GM20000 (cell line): ENCODE measurements around the gene DISP2.

ENCODE experiments used
- DNase-seq: peaks from one replicate; pipeline ENCODE4 v3.0.0; 2012; ENCODE audit warnings: low spot score
- TF ChIP-seq, protein P1 (sequence below): IDR thresholded peaks from 2 replicates; pipeline ENCODE4 v1.5.1; 2012; ENCODE audit warnings: mild to moderate bottlenecking, control low read depth; ENCODE audit errors: extremely low read depth, missing control alignments

The DISP2 gene

GRCh38 chr15:40357723-40358470, at the start of gene DISP2:
Gene DISP2 (plus strand): TSS chr15:40358219. CDS start chr15:40358322, 103 bp downstream.
- TF ChIP-seq, protein P1, sequence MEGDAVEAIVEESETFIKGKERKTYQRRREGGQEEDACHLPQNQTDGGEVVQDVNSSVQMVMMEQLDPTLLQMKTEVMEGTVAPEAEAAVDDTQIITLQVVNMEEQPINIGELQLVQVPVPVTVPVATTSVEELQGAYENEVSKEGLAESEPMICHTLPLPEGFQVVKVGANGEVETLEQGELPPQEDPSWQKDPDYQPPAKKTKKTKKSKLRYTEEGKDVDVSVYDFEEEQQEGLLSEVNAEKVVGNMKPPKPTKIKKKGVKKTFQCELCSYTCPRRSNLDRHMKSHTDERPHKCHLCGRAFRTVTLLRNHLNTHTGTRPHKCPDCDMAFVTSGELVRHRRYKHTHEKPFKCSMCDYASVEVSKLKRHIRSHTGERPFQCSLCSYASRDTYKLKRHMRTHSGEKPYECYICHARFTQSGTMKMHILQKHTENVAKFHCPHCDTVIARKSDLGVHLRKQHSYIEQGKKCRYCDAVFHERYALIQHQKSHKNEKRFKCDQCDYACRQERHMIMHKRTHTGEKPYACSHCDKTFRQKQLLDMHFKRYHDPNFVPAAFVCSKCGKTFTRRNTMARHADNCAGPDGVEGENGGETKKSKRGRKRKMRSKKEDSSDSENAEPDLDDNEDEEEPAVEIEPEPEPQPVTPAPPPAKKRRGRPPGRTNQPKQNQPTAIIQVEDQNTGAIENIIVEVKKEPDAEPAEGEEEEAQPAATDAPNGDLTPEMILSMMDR, result no peak
- DNase-seq, result peak; percentile 100

GRCh38 chr15:40309344-40309862, 48.6 kb upstream of the DISP2 start:
- TF ChIP-seq, protein P1, result no peak
- DNase-seq, result no peak

GRCh38 chr15:40310001-40310959, 47.7 kb upstream of the DISP2 start:
- DNase-seq, result peak; percentile 61
- TF ChIP-seq, protein P1, result peak; percentile 72

DNA sequence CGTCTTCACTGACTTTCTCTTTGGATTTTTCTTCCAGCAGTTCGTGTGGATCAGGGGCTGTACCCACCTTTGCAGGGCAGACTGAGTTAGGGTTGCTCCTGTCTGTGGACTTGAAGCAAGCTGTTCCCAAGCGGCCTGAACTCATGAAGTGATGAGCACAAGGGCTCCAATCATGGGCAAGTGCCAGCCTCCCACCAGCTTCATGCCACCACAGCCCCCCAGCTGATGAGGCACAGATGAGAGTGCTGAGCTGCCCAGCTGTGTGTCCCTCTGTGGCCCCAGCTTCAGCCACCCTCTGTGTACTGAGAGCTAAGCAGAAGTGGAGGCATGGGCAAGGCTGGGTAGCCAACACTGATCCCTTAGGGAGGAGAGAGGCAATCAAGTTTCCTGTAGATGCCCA, 47.0 kb upstream of the DISP2 start:
- TF ChIP-seq, protein P1, result no peak
- no peak for DNase-seq

- no peak for DNase-seq
- TF ChIP-seq, protein P1, result no peak
These were observed 45.5 kb upstream of the DISP2 start for GRCh38 chr15:40312370-40313158.

GRCh38 chr15:40313531-40314398, 44.3 kb upstream of the DISP2 start:
- no peak for DNase-seq
- TF ChIP-seq, protein P1, result no peak
